KMS-11 (cell line): Measurements from ENCODE around the gene PQBP1.

Source experiments
- H2AFZ ChIP-seq: fragments of 200-600 bp; sonication (generic); 2 replicates; pipeline ENCODE4 v1.6.1; 2016; ENCODE audit warnings: antibody characterized with exemption, mixed run types, low read depth
- H3K27ac ChIP-seq: fragments of 200-600 bp; sonication (generic); 2 replicates; pipeline ENCODE4 v1.6.1; 2016; ENCODE audit warnings: mild to moderate bottlenecking, mixed run types
- H3K27me3 ChIP-seq: fragments of 200-600 bp; sonication (generic); 2 replicates; pipeline ENCODE4 v1.6.1; 2017; ENCODE audit warnings: mild to moderate bottlenecking, low read depth, mixed run types, moderate library complexity; ENCODE audit not compliant: insufficient read depth
- H3K36me3 ChIP-seq: fragments of 200-600 bp; sonication (generic); 2 replicates; pipeline ENCODE4 v1.6.1; 2017; ENCODE audit warnings: mild to moderate bottlenecking, mixed run types; ENCODE audit not compliant: insufficient read depth
- H3K4me1 ChIP-seq: fragments of 200-600 bp; sonication (generic); 2 replicates; pipeline ENCODE4 v1.6.1; 2016; ENCODE audit warnings: mild to moderate bottlenecking, low read depth, mixed run types; ENCODE audit not compliant: poor library complexity, severe bottlenecking
- H3K4me2 ChIP-seq: fragments of 200-600 bp; sonication (generic); 2 replicates; pipeline ENCODE4 v1.7.0; 2016; ENCODE audit warnings: mild to moderate bottlenecking, mixed run types
- H3K4me3 ChIP-seq: fragments of 200-600 bp; sonication (generic); IDR thresholded peaks from 2 replicates; pipeline ENCODE4 v1.6.1; 2017; ENCODE audit warnings: low read depth, low read length, mixed read lengths; ENCODE audit not compliant: insufficient read depth
- H3K79me2 ChIP-seq: fragments of 200-600 bp; sonication (generic); 2 replicates; pipeline ENCODE4 v1.6.1; 2016; ENCODE audit warnings: low read depth, mixed run types; ENCODE audit not compliant: insufficient read depth
- H3K9ac ChIP-seq: fragments of 200-600 bp; sonication (generic); 2 replicates; pipeline ENCODE4 v1.6.1; 2016; ENCODE audit warnings: mild to moderate bottlenecking, mixed run types
- H4K20me1 ChIP-seq: fragments of 200-600 bp; sonication (generic); 2 replicates; pipeline ENCODE4 v1.6.1; 2016; ENCODE audit warnings: mild to moderate bottlenecking, mixed run types; ENCODE audit not compliant: insufficient read depth
- TF ChIP-seq, protein P1 (sequence below): fragments of 200-600 bp; sonication (generic); conservative IDR thresholded peaks from 2 replicates; pipeline ENCODE4 v1.6.1; 2017; ENCODE audit warnings: low read depth, mild to moderate bottlenecking, antibody characterized with exemption, low read length, moderate library complexity, mixed read lengths

The PQBP1 gene

DNA sequence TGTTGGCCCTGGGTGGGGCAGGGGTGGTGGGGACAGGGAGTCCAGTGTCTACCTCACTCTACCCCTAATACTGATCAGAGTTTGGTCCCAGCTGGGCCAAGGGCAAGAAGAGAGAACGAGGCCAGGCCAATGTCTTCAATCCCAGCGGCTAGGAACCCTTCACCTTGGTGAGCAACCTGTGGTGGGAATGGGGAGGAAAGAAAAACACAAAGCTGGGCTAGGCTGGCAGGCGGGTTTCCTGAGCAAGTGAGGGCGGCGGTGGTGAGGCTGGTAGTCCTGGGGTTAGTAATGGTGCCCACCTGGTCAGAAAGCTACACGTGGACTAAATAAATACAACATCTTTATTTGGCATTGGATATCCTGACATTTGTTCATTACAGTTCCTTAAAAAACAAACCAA lies 5.6 kb downstream of the PQBP1 start:
- Histone ChIP-seq H3K4me2 (no peak overlapping the region), H3K79me2 (peaks cover 21% of the 10 kb centered on the region; the same call in 1 of the 2 replicates), H3K9ac (no peak overlapping the region), H4K20me1 (no peaks in the 10 kb centered on the region), H3K36me3 (no peaks in the 10 kb centered on the region), H3K4me1 (peaks cover 13% of the 10 kb centered on the region), H3K27me3 (no peaks in the 10 kb centered on the region), H3K27ac (no peak overlapping the region), H2AFZ (no peak overlapping the region), H3K4me3 (no peak overlapping the region)
- TF ChIP-seq, protein P1, sequence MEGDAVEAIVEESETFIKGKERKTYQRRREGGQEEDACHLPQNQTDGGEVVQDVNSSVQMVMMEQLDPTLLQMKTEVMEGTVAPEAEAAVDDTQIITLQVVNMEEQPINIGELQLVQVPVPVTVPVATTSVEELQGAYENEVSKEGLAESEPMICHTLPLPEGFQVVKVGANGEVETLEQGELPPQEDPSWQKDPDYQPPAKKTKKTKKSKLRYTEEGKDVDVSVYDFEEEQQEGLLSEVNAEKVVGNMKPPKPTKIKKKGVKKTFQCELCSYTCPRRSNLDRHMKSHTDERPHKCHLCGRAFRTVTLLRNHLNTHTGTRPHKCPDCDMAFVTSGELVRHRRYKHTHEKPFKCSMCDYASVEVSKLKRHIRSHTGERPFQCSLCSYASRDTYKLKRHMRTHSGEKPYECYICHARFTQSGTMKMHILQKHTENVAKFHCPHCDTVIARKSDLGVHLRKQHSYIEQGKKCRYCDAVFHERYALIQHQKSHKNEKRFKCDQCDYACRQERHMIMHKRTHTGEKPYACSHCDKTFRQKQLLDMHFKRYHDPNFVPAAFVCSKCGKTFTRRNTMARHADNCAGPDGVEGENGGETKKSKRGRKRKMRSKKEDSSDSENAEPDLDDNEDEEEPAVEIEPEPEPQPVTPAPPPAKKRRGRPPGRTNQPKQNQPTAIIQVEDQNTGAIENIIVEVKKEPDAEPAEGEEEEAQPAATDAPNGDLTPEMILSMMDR: no peak

DNA sequence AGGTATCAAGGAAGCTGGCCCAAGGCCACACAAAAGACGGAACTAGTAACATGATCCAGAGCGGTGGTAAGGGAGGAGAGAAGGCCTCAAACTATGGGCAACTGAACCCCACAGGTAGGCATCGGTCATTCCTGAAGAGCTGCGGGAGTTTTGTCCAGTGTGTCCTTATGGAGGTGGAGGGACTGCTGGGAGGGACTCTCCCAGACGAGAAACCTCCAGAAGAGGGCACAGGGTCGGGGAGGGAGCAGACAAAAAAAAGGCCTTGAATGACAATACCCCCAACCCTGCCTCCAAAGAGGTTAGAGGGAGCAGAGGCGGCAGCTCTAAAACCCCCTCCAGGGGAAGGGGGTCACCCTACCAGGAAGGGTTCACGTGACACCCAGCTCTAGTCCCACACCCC lies 6.5 kb downstream of the PQBP1 start:
- Histone ChIP-seq H3K79me2 (peaks cover 18% of the 10 kb centered on the region; the same call in 1 of the 2 replicates), H3K27me3 (no peaks in the 10 kb centered on the region), H3K9ac (no peak overlapping the region), H3K4me3 (no peak overlapping the region), H4K20me1 (no peaks in the 10 kb centered on the region), H3K27ac (no peak overlapping the region), H3K4me1 (peaks cover 13% of the 10 kb centered on the region), H3K36me3 (no peaks in the 10 kb centered on the region), H3K4me2 (no peak overlapping the region), H2AFZ (no peak overlapping the region)
- TF ChIP-seq, protein P1: no peak

DNA sequence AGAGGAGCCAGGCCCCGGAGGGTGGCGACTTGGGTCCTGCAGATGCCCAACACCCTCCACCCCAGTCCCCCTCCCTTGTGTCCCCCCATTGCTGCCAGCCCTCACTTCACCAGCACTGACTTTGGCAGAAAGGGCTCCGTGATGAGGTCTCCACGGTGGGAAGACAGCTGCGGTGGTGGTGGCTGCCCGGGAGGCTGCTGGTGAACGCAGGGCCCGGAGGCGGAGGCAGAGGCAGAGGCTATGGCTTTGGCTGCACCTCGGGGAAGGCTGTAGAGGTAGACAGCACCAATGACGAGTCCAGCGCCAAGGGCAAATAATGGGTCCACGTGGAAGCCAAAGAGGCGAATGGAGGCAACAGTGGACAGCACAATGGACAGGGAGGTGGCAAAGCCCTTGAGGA lies 6.9 kb downstream of the PQBP1 start:
- Histone ChIP-seq H3K4me3 (no peak overlapping the region), H3K27me3 (no peaks in the 10 kb centered on the region), H3K27ac (no peak overlapping the region), H4K20me1 (no peaks in the 10 kb centered on the region), H3K4me2 (no peak overlapping the region), H3K36me3 (no peaks in the 10 kb centered on the region), H3K4me1 (peaks cover 11% of the 10 kb centered on the region), H3K79me2 (peaks cover 14% of the 10 kb centered on the region; the same call in 1 of the 2 replicates), H2AFZ (no peak overlapping the region), H3K9ac (no peak overlapping the region)
- TF ChIP-seq, protein P1: no peak

DNA sequence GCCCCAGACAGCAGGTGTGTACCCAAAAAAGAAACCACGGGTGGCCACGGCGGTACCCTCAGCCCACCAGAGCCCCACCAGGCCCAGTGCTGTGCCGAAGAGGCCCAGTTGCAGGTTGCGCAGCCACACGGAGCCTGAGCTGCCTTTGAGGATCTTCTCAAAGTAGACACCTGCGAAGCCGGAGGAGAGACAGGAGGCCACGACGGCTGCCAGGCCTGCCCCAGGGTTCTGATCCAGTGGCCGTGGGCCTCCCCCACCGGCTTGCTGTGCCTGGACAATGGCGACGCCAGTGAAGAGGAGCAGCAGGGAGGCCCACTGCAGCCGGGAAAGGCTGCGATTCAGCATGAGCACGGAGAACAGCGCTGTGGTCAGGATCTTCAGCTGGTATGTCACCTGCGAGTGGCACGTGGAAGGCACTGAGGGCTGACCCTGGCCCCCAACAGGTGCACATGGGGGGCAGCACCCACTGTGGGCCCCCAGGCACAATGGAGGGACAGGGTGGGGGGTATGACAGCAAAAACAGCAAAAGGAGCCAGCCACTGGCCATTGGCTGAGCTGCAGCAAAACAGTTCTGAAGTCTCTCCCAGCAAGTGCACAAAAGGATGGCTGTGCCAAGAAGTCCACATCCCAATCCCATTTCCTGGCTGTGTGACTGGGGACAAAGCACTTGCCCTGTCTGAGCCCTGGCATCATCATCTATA lies 7.5 kb downstream of the PQBP1 start:
- Histone ChIP-seq H3K4me3 (no peak overlapping the region), H3K9ac (no peak overlapping the region), H3K36me3 (no peaks in the 10 kb centered on the region), H3K4me1 (peaks cover 6% of the 10 kb centered on the region), H3K27ac (no peak overlapping the region), H3K27me3 (no peaks in the 10 kb centered on the region), H4K20me1 (no peaks in the 10 kb centered on the region), H3K79me2 (peaks cover 9% of the 10 kb centered on the region; the same call in 1 of the 2 replicates), H2AFZ (no peak overlapping the region), H3K4me2 (no peak overlapping the region)
- TF ChIP-seq, protein P1: no peak
